ENCODE data around the gene KBTBD4.

- TF ChIP-seq CTCF (IDR thresholded peaks at IDR 0.05; ENCODE audit: low read depth, low read length) (no peak), POLR2A (IDR thresholded peaks at IDR 0.05; ENCODE audit: extremely low read depth, insufficient read length) (no peak), MAX (IDR thresholded peaks at IDR 0.05; ENCODE audit: low read depth, low read length) (no peak)
Observed at GRCh38 chr11:47564933-47565339, 13.8 kb downstream of the KBTBD4 start.
